HG03439 (cell line): ENCODE measurements around the gene NDUFAF5.

ENCODE experiments used
- ATAC-seq: cut with Tn5 transposase; IDR thresholded peaks from one replicate; pipeline ENCODE4 v1.9.1; 2021; ENCODE audit warnings: mild to moderate bottlenecking, moderate library complexity; ENCODE audit not compliant: unreplicated experiment

The NDUFAF5 gene

DNA sequence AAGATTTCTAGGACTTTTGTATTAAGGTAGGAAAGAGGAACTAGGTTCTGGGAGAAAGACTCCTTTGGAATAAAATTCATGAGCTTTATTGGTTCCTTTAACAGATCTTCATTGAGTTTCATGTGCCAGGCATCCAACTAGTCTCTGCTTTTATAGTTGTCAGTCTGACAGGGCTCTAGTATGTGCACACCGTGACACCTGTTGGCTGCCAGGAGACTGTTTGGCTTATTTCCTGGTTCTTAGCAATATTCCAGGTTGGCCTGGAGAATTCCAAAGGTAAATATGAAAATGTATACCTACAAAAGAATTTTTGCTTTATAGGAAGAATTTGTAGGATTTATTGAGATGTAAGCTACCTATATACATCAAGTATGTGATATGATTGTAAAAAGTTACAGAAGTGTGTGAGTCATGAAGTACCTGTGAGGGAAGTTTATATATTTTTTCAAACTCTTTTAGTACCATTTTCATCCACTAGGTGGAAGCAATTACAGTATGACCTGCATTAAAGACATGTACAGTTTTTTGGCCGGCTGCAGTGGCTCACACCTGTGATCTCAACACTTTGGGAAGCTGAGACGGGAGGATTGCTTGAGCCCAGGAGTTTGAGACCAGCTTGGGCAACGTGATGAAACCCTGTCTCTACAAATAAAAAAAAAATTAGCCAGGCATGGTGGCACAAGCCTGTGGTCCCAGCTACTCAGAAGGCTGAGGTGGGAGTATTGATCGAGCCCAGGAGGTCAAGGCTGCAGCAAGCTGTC lies 35.2 kb downstream of the NDUFAF5 start:
- ATAC-seq, result no peak

DNA sequence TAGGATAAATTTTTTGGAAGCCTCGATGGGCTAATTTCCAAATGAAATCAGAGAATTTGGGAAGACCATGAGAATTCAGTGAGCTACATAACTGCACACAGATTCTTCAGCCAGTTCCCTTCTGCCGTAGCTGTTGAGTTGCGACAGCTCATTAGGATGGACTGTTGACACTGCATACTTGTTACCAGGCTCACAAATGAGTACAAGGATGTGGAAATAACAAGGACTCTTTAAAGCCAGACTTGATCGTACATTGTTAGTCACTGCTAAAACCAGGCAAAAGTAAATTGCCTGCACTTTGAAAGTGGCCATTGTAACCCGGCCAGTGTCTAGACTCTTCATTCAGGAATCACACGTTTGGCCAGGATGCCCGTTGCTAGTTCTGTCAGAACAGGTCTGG lies 37.0 kb downstream of the NDUFAF5 start:
- no peak for ATAC-seq

GRCh38 chr20:13822459-13822858 lies 37.6 kb downstream of the NDUFAF5 start:
- ATAC-seq, result no peak

DNA sequence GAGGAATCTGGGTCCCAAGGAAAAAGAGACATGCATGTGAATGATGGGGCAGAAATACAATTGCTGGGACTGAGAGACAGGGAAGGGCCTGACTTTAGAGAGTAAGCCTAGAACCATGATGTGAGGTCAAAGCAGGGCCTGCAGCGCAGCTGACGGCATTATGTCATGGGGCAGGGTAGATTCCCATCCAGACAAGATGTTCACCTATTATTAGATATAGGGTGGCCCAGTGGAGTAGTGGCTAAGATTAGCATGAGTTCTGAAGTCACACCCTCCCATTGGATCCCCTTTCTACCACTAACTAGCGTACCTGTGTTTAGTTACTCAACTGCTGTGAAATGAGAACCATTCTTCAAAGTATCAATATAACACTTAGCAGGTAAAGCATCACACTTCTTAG lies 39.6 kb downstream of the NDUFAF5 start:
- no peak for ATAC-seq

- ATAC-seq, result no peak
Measured at GRCh38 chr20:13825465-13825864, 40.6 kb downstream of the NDUFAF5 start.

GRCh38 chr20:13831476-13831875 lies 46.6 kb downstream of the NDUFAF5 start:
- no peak for ATAC-seq

- no peak for ATAC-seq
Measured at GRCh38 chr20:13838664-13839063, 53.8 kb downstream of the NDUFAF5 start.

DNA sequence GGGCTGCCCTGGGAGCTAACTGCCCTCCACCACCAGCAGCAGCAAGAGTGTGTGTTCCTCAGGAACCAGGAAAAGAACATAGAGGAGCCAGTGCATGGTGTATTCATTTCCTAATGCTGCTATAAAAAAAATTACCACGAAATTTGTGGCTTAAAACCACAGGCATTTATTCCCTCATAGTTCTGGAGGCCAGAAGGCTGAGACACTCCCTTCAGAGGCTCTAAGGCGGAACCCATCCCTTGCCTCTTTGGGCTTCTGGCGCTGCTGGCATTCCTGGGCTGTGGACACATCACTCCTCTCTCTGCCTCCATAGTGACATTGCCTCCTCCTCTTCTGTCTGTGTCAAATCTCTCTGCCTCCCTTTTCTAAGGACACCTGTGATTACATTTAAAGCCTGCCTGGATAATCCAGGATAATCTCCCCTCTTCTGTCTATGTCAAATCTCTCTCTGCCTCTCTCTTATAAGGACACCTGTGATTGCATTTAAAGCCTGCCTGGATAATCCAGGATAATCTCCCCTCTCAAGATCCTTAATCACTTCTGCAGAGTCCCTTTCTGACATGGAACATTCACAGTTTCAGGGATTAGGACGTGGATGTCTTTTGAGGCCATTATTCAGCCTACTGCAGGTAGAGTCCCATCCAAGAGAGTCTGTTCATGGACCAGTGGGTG lies 54.7 kb downstream of the NDUFAF5 start:
- no peak for ATAC-seq

DNA sequence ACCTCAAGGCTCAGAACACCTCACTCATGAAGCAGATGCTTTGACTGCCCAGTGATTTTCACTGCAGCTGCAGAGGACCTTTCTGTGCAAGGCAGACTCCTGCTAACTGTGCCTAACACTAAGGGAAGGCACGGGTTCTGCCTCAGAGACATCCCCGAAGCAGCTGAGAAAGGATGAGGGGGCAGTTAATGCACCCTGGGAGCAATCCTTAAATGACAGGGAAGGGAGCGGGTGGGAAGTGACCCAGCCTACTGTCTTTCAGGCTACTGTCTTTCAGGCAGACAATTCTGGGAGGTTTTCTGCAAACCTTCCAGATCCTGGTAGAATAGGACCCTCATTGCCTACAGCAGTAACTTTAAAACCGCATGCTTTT lies 55.3 kb downstream of the NDUFAF5 start:
- ATAC-seq, result no peak

DNA sequence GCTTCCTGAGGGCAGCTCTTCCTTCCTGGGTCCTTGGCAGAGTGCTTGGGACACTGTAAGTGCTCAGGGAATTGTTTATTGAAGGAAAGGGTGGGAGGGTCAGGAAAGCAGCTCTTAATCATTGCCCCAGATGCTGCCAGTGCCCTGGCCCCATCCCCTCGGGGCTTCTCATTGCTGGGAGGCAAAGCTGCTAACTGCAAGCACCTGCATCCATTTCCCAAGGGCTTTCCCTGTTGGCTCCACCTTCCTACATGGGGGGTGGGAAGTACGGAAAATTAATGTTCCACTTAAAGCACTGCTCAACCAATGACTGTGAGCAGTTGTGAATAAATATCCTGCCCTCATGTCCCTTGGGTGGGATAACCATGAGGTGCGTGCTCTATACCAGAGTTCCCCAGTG lies 56.4 kb downstream of the NDUFAF5 start:
- no peak for ATAC-seq

DNA sequence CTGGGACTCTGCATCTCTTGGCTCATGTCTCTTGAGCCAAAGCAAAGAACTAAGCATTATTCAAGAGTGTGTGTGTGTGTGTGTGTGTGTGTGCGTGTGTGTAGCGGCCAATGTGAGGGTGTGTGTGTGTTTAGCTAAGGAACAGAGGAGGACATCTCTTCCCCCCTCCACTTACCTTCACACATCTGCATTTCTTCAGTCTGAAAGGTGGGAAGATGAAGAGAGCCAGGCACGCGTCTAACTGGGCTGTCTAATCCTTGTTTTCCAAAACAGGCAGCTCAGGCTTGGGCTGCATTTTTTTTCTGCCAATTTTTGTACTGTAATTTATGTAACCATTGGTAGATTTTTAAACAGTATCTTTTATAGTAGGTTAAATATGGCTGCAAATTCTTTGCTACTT lies 59.5 kb downstream of the NDUFAF5 start:
- ATAC-seq, result no peak

GRCh38 chr20:13851279-13851678 lies 66.5 kb downstream of the NDUFAF5 start:
- ATAC-seq, result no peak

GRCh38 chr20:13852306-13852705 lies 67.5 kb downstream of the NDUFAF5 start:
- ATAC-seq, result no peak

DNA sequence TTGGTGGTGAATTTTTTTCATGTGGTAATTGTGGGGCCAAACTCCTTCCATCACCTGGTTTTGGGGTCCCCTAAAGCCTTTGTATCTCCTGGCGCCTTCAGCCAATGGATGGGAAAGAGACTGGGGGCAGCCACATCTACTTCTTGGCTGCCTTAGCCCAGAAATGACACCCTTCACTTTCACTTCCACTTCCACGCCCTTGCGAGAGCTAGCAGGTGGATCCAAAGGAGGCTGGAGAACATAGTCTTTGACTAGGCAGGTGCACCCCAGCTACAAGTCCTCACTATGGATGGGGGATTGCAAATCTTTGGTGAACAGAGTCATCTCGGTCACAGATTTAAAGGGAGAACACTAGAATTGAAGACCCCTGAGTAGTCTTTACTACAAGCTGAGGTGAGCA lies 70.8 kb downstream of the NDUFAF5 start:
- ATAC-seq, result no peak

DNA sequence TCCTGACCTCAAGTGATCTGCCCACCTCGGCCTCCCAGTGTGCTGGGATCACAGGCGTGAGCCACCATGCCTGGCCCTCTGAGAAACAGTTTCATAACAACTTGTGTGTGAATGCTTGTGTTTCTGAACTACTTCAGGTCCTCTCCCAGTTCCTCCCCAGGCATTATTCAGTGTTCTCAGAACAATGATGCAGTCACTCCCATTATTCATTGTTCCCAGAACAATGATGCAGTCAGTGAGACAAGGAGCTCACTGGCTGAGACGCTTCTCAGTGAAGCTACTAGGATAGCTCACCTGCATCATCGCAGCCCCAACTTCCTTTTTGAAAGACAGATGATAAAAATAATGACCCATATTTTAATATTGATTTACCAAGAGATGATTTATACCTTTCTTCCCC lies 71.5 kb downstream of the NDUFAF5 start:
- no peak for ATAC-seq

DNA sequence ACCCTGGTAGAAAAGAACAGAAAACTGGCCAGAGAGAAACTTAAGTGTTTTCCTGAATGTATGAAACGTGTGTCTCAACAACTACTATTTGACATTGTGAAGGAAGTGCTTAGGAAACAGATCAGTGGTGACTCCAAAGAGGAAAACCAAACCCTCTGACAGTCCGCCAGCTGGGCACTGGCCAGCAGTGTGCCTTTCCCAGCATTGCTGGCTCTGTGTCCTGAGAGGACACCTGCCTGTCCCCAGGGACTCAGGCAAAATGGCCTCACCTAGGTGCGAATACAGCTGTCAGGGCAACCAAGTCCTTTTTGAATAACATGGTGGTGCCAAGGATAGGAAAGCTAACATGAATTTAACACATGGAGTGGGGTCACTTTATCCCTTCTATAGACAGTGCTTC lies 72.5 kb downstream of the NDUFAF5 start:
- no peak for ATAC-seq

GRCh38 chr20:13857961-13858360 lies 73.1 kb downstream of the NDUFAF5 start:
- ATAC-seq, result no peak

DNA sequence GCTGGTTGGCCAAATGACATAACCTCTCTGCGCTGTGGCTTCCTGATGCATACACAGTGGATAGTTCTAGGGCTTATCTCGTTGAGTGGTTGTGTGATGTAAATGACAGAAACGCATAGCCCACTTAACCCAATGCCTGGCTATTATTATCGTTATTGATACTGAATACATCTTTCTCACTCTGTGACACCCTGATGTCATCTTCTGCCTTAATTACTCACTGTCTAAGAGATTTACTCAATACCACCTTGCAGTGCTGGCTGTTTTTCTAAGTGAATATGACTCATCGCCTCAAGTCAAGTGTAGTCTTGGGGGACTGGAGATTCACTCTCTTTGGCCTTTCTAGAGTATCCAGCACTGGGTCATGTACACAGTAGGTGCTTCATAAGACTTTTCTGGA lies 73.6 kb downstream of the NDUFAF5 start:
- ATAC-seq, result no peak

DNA sequence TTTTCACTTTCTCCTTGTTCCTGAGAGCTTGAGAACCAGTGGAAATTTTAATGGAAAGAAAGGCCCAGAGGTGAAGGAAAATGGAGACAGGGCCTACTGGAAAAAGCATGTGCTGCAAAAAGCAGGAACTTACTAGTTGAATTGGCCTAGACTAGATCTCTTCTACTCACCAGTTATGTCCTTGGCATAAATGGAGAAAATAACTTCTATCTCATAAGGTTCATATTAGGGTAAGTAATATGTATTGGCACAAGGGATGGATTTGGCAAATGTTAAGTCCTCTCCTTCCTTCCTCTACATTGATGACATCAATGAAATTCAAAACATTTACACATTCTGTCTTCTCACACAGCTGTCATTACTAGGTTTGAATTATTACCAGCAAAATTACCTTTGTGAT lies 74.0 kb downstream of the NDUFAF5 start:
- no peak for ATAC-seq

- ATAC-seq, result no peak
Measured at GRCh38 chr20:13862245-13862644, 77.4 kb downstream of the NDUFAF5 start.

GRCh38 chr20:13863244-13863643 lies 78.4 kb downstream of the NDUFAF5 start:
- no peak for ATAC-seq

DNA sequence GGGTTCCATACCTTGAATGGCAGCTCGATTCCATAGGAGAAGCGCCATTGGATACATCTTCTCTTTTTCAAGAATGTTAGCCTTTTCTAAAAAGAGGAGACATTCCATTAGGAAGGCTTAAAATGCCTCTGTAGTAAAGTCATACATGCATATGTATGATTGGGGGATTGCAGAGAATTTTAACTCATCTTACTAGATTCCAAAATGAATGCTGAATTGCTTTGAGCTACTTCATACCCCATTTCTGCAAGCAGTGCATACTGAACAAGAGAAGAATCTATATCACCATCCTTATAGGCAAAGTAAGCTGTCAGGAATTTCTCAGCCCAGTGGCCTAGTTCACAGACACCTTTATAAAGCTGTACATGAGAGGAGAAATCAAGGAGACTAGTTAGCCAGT lies 80.3 kb downstream of the NDUFAF5 start:
- ATAC-seq, result no peak
